ENCODE data around the gene LACTBL1. TPM values are rescaled to one million over a fixed set of nuclear protein-coding genes. Genes with fewer than 3 reads are reported as not detected.

LACTBL1 gene
- total and polyA plus RNA-seq, 2 of the 4 experiments (the other 2 are of a cell fraction) = not detected

DNA sequence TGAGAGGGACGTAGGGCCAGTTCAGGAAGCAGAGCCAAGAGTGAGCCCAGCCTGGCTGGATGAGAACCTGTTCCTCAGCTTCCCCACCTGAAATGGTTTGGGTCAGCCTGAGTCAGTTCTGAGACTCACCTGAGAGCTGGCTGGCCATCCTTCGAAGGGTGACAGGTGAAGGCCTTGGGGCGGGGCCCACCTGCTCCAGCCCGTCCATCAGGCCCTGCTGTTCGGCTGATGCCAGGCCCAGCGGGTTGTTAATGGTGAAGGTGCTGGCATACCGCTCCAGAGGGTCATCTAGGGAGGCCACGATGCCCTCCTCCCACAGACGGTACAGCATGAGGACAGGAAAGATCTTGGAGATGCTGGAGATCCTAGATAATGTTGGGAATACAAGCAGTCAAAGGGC lies 14.1 kb downstream of the LACTBL1 start:
- in situ Hi-C loops (cut with MboI; ENCODE audit: low sequenced_read_pairs) = no loop called here
- Histone ChIP-seq H3K56ac (ENCODE audit: extremely low read depth, insufficient read depth, low read length) (no peak overlapping the region), H3K18ac (ENCODE audit: low read depth, low read length) (no peak overlapping the region), H3K23ac (ENCODE audit: low read depth, low read length) (no peak overlapping the region), H4K5ac (ENCODE audit: low read depth, low read length) (no peak overlapping the region), H3K9me1 (ENCODE audit: insufficient read depth, low read length) (no peaks in the 10 kb centered on the region), H2BK5ac (ENCODE audit: low read depth, low read length, poor library complexity, severe bottlenecking) (no peak overlapping the region), H4K91ac (ENCODE audit: insufficient read depth, low read depth, low read length) (no peak overlapping the region), H3K9me3 (ENCODE audit: control insufficient read depth, insufficient read depth, low read length) (no peaks in the 10 kb centered on the region), H3K4me2 (ENCODE audit: low read depth, low read length) (no peak overlapping the region), H2BK120ac (ENCODE audit: low read depth, low read length) (no peak overlapping the region), H2AK5ac (ENCODE audit: low read depth, low read length) (no peak overlapping the region), H3K79me1 (ENCODE audit: low read depth in 1 of 2, low read length in 2 of 2) (no peaks in the 10 kb centered on the region), H3K27ac (ENCODE audit: insufficient read depth, low read length) (no peak overlapping the region), H3K36me3 (ENCODE audit: control insufficient read depth, insufficient read depth, low read length) (no peaks in the 10 kb centered on the region), H2BK20ac (ENCODE audit: low read depth, low read length) (no peak overlapping the region), H3K4me1 (ENCODE audit: control insufficient read depth, insufficient read depth, low read length) (no peaks in the 10 kb centered on the region), H2AFZ (replicated peaks; ENCODE audit: low read length, poor library complexity) (no peak overlapping the region), H3K4me3 (ENCODE audit: insufficient read depth, low read depth, low read length) (no peak overlapping the region), H2BK15ac (ENCODE audit: low read depth, low read length) (no peak overlapping the region), H3K9ac (ENCODE audit: low read depth, low read length) (no peak overlapping the region), H4K20me1 (ENCODE audit: insufficient read depth, low read length) (no peaks in the 10 kb centered on the region), H4K8ac (ENCODE audit: low read depth in 2 of 2, low read length in 2 of 2) (no peak overlapping the region), H3K27me3 (ENCODE audit: control insufficient read depth, insufficient read depth, low read length) (peaks cover 59% of the 10 kb centered on the region), H3K4ac (ENCODE audit: low read depth, low read length) (no peak overlapping the region), H3K14ac (replicated peaks; ENCODE audit: low read depth, low read length) (no peak overlapping the region), H2AK9ac (replicated peaks; ENCODE audit: low read depth, low read length, poor library complexity) (no peak overlapping the region)
- TF ChIP-seq FOS (IDR thresholded peaks at IDR 0.05; ENCODE audit: low read depth, low read length) (no peak), POLR2A (IDR thresholded peaks at IDR 0.05; ENCODE audit: low read depth, low read length) (no peak), MXI1 (IDR thresholded peaks at IDR 0.05; ENCODE audit: borderline replicate concordance, low read depth, low read length) (no peak), MAZ (IDR thresholded peaks at IDR 0.05; ENCODE audit: borderline replicate concordance, low read depth, low read length) (no peak), NFE2L2 (IDR thresholded peaks at IDR 0.05; ENCODE audit: low read depth, low read length) (no peak), CEBPB (IDR thresholded peaks at IDR 0.05; ENCODE audit: low read depth, low read length) (no peak), BHLHE40 (IDR thresholded peaks at IDR 0.05; ENCODE audit: low read depth, low read length) (no peak)
- TF ChIP-seq, protein P1, sequence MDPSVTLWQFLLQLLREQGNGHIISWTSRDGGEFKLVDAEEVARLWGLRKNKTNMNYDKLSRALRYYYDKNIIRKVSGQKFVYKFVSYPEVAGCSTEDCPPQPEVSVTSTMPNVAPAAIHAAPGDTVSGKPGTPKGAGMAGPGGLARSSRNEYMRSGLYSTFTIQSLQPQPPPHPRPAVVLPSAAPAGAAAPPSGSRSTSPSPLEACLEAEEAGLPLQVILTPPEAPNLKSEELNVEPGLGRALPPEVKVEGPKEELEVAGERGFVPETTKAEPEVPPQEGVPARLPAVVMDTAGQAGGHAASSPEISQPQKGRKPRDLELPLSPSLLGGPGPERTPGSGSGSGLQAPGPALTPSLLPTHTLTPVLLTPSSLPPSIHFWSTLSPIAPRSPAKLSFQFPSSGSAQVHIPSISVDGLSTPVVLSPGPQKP (IDR thresholded peaks at IDR 0.05; ENCODE audit: borderline replicate concordance, low read depth, low read length) = no peak
- POLR2A ChIA-PET (ENCODE audit: unreplicated experiment) = no interaction called here
- BruUV-seq (replicated peaks) = no TSS peak
- CTCF ChIA-PET = no interaction called here
- intact Hi-C loops (cut with micrococcal nuclease) = no loop called here
- dilution Hi-C loops (cut with HindIII; ENCODE audit: low sequenced_read_pairs, unreplicated experiment) = no loop called here
- no peak for DNase-seq
- no peak for ATAC-seq (ENCODE audit: low read depth)
- WGBS, 2 experiments (ENCODE audit: extremely low coverage in 2 of 2, insufficient read length in 1 of 2) = no CpG with 5 or more reads among the region's 9 CpGs
